WI38 (cell line): ENCODE results near the gene MORN2.

ENCODE experiments used
- H3K4me3 ChIP-seq: 2 replicates; pipeline ENCODE4 v1.5.1; 2011; ENCODE audit warnings: low read depth, mild to moderate bottlenecking, control low read depth, low read length
- CTCF ChIP-seq: IDR thresholded peaks from 2 replicates; pipeline ENCODE4 v1.5.1; 2012; ENCODE audit warnings: low read depth, mild to moderate bottlenecking, control low read depth, low read length

MORN2 gene

GRCh38 chr2:38836791-38837190, 39.0 kb upstream of the MORN2 start:
- TF ChIP-seq CTCF: no peak
- H3K4me3 ChIP-seq: no peak overlapping the region

- no peak overlapping the region for H3K4me3 ChIP-seq
- no peak for TF ChIP-seq CTCF
Observed at GRCh38 chr2:38850045-38850444, 25.7 kb upstream of the MORN2 start.

- no peak for TF ChIP-seq CTCF
- no peak overlapping the region for H3K4me3 ChIP-seq
Observed at GRCh38 chr2:38856165-38856564, 19.6 kb upstream of the MORN2 start.

GRCh38 chr2:38862476-38862875, 13.3 kb upstream of the MORN2 start:
- no peak overlapping the region for H3K4me3 ChIP-seq
- no peak for TF ChIP-seq CTCF

- TF ChIP-seq CTCF: no peak
- H3K4me3 ChIP-seq: no peak overlapping the region
Observed at GRCh38 chr2:38863061-38863695, 12.6 kb upstream of the MORN2 start.

- TF ChIP-seq CTCF: no peak
- no peak overlapping the region for H3K4me3 ChIP-seq
Observed at GRCh38 chr2:38866773-38867443, 8.9 kb upstream of the MORN2 start.

GRCh38 chr2:38871432-38871831, 4.3 kb upstream of the MORN2 start:
- TF ChIP-seq CTCF: no peak
- H3K4me3 ChIP-seq: no peak overlapping the region
